Stimulated activated CD8-positive, alpha-beta memory T cell treated with anti-CD3 and anti-CD28 coated beads, Interleukin-7, amount 100 ng/mL, for 48 hours (primary cell): Measurements from ENCODE around the gene FNDC3B.

Experiments used
- DNase-seq, 2 donors: peaks; one replicate each; pipeline ENCODE4 v3.0.0-alpha.2; 2020; ENCODE audit warnings: low read depth in 1 of 2; ENCODE audit errors: extremely low read depth in 1 of 2

Gene FNDC3B

DNA sequence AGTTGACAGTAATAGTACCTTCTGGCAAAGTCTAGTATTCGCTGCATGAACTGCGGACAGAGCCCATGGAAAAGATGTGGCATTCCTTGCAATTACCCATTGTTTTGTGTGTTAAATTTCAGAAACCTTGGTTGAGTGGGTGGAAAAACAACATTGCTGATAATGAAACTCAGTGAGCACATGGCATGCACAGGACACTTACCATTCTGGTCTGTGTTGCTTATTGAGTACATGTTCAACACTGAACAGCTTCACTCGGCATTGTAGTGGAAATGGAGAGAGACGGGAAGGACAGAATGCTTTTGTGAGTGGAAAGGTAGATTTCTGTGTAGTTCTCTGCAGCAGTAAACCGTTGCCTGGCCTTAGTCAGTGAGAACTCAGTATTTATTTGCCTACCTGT lies 165.3 kb downstream of the FNDC3B start:
- DNase-seq = no peak

DNA sequence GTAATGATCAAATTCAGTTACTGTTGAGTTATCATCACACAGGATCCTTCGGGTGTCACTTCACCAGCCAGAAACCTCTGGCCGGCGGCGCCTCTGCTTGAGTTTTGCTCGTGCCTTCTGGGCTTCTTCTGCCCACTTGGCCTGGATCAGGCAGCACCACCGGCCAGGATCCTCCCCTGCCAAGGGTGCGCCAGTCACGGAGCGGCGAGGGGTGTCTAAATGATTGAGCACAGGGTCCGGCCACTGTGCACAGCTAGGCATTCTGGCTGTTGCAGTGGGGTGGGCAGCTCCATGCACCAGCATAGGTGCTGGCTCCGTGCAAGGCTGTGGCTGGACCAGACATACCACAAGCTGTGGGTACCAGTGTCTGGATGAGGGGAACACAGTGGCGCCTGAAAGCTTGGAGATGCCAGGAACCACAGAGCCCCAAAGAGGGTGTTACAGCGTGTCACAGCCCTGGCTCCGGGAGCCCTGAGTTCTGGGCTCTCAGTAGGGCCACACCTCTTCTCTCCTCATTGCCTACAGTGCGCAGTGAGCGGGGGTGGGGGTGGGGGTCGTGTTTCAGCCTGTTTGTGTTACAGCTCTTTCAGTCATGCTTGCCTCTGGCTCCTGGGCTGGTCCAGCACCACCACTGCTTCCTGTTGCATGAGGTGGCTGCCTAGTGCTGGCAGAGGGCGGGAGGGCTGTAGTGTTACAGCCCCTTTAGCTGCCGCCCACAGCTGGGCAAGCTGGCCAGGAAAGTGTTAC lies 169.4 kb downstream of the FNDC3B start:
- DNase-seq = no peak

DNA sequence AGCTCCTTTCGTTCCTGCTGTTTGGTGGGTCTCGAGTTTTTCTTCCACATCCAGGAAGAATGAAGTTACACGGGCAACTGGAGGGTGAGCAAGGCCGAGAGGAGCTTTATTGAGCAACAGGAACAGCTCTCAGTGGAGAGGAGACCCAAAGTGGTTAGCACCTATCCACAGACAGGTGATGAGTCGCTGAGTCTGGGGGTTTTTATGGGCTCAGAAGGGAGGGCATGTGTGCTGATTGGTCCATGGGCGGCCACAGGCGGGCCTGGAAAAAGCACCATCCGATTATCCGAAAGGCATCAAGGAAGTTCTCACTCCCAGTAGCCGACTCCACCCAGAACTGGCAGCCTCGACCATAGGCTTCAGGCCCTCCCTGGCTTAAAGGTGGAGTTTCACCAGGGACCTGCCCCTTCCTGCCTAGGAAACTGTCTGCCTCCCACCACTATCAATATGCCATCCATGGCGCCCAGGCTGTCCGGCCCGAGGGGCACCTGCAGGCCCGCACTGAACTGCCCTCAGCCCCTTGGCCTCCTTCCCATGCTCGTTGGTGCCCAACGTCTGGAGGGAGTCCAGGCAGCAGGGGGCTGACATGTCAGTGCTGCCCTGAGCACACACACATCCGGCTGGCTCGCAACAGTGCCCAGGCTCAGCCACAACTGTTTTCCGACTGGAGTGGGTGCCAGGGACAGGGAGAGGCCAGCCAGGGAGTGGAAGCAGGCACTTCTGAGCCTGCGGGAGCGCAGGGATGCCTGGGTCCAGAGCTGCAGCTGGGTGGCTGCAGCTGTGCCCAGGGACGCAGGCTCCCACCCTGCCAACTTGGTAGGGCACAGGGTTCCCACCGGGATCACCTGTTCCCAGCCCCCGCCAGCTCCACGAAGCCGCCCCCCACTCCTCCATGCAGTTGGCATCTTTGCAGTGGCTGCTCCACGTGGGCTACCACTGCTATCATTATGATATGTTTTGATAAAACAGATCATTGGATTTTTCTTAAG lies 170.2 kb downstream of the FNDC3B start:
- DNase-seq = no peak

DNA sequence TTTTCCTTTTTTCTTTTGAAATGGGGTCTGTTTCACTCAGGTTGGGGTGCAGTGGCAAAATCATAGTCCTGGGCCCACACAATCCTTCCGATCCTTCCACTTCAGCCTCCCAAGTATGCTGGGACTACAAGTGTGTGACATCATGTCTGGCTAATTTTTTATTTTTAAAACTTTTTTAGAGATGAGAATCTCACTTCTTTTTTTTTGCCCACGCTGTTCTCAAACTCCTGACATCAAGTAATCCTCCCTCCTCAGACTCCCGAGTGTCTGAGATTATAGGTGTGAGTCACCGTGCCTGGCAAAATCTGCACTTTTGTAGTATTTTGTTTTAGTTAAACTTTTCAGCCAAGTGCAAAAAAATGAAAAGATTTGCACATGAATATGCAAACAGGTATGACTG lies 171.0 kb downstream of the FNDC3B start:
- no peak for DNase-seq

DNA sequence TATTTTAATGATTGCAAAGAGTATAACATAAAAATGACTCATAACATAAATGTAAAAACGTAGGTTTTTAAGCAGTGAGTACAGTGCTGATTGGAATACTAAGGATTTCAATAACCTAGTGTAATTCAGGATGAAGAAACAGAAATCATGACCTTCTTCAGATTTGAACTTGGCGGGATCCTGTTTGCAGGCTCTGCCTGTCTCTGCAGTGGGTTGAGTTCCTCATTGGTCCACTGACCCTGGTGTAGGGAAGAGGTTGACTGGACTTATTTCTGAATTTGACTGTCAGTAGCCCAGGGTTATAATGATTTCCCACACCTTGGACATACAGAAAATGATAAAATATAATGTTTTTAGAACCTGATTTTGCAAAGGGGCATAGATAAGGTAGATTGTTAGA lies 171.7 kb downstream of the FNDC3B start:
- no peak for DNase-seq

DNA sequence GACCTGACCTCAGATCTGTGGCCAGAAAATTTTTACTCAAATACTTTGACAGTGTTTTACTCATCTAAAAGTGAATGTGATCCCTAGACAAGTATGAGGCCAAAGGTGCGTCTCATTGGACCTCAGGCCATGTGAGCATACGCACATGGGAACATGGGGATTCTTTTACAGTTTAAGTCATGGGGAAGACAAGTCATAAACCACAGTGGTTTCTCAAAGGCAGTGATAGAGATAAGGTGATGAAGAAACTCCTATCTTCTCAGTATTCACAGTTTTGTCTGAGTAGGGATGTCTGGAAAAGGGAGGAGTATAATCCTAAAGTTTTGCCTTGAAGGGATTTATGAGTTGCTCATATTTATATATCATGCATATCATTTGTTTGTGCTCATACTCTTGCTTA lies 173.8 kb downstream of the FNDC3B start:
- peak in 1 of 2 donors; percentile 12 for DNase-seq

DNA sequence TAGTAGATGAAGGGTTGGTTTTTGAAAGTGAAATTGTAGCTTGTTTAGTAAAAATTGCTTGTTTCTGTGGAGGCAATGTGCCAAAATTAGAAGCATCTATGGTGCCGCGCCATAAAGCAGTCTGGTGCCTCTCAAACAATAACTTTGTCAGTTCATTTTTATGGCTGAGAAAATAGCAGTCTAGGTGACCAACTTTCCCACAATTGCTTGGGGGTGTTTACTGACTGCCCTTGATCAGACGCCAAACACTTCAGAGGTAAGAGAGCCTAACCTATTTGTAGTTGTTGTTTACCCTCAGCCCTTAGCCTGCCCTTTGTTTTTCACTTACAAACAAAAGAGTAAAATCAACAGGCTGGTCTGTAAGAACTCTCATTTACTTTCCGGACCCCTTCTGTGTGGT lies 174.5 kb downstream of the FNDC3B start:
- DNase-seq = no peak

DNA sequence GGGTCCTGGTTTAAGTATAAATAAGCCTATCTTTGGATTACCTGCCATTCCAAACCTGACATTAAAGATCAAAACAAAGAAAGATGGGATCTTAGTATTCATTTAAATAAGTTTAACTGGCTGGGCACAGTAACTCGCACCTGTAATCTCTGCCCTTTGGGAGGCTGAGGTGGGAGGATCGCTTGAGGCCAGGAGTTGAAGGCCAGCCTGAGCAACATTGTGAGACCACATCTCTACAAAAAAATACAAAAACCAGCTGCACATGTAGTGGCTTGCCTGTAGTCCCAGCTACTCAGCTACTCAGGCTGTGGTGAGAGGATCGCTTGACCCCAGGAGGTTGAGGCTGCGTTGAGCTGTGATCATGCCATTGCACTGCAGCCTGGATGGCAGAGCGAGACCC lies 176.9 kb downstream of the FNDC3B start:
- no peak for DNase-seq

DNA sequence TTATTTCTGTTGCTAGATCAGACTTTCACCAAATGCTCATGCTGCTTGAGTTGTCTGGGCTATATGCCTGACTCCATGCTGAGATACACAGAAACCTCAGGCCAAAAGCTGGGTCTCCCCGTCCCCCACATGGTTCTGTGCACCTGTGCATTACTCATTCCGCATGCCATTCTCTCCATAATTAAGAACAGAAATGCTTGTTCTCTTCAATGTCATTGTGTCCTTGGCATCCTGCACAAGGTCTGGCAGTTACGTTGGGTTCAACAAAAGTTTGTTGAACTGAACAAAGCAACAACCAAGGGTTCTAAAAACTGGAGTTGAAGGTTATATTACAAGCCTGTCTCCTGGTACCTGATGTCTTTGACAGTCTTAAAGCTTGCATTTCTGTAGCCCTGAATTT lies 177.5 kb downstream of the FNDC3B start:
- DNase-seq = no peak

DNA sequence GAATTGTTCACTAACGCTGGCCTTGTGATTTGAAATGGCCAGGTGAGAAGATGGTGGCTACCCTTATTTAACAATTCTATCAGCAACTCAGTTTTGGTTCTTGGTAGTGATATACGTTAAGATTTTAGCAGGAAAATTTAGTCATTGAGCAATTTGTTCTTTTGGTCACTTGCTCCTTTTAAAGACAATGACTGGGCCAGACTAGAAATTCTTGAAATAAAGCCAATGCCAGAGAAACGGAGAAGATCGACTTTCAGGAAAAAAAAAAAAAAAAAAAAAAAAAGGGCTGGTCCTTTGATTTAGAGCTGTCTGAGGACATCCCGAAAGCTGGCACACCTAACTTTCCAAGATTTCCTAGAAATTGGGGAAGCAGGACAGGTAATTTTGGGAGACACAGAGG lies 178.5 kb downstream of the FNDC3B start:
- no peak for DNase-seq

DNA sequence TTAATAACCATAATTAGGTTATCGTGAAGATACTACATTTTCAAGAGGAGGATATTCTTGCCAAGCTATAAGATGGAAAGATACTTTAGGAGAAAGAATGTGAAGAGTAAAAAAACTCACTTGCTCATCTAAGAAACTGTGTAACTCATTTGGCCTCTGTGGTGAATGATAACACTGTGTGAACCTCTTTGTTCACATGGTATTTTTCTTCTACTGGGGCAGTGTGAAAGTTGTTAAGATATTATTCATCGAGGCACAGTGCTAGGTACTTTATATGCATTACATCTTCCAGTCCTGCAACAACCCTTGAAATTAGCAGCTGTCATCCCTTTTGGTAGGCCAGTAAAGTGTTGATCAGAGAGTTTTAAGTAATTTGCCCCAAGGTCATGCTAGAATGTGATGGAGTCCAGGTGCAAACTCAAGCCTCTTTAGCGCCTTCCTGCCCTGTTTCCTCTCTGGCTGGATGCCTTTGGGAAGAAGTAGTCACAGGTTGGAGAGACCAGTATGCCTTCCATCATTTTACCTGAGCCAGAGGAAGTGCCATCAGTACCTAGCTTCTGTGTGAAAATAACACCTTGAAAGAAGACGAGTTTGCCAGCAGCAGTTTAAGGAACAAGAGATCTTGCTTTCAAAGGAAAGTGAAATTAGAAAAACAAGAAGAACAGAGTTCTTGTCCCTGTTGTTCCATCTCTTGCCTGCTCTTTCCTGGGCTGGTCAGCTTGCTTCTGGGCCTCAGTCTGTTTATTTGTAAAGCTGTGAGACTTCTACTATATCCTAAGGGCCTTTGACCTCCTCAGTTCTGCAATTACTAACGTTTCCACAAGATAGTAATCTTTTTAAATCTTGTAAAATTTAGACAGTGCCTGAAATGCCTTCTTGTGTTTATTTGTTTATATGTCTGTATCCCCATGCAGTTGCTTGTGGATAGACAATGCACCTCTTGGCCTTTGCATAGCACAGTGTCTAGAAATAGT lies 179.3 kb downstream of the FNDC3B start:
- no peak for DNase-seq

DNA sequence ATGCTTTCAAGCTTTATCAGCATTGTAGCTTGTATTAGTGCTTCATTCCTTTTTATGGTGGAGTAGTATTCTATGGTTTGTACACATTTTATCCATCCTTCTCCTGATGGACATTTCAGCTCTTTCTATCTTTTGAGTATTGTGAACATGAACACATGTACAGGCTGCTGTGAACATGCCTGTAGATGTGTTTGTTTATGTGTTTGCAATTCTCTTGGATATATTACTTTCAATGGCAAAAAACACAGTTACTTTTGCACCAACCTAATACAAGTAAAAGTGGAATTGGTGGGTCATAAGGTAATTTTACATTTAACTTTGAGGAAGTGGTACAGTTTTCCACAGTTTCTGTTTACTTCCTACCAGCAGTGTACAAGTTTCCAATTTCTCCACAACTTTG lies 180.4 kb downstream of the FNDC3B start:
- DNase-seq = no peak

DNA sequence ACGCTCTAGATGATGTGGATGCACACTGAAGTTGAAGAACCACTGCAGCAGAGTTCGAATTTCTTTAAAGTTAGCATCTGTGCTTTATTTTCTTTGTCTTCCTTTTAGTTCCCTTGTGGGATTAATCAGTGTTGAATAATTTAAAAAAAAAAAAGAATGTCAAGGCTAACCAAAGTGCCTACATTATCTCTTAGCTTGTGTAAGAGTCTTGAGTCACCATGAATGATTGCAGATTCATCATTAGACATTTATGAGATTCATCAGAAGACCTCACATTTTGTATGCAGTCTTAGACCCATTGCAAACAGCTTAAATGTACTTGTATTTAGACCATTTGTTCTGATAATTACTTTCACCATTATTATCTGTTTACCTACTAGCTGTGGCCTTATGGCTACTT lies 182.2 kb downstream of the FNDC3B start:
- no peak for DNase-seq

DNA sequence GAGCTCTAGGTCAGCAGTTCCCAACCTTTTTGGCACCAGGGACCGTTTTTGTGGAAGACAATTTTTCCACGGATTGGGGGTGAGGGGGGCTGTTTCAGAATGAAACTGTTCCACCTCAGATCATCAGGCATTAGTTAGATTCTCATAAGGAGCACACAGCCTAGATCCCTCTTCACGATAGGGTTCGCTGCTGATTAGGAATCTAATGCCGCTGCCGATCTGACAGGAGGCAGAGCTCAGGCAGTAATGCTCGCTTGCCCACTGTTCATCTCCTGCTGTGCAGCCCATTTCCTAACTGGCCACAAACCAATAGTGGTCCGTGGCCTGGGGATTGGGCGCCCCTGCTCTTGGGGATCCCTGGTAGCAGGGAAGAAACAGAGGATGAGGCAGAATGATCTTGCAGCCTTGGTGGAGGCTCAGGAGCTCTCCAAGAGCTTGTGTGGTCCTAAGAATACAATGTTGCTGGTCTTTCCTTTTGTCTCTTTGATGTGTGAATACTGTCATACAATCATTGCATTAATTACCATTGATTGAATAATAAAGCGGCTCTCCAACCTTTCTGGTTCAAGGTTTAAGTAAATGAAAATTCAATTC lies 183.2 kb downstream of the FNDC3B start:
- no peak for DNase-seq

DNA sequence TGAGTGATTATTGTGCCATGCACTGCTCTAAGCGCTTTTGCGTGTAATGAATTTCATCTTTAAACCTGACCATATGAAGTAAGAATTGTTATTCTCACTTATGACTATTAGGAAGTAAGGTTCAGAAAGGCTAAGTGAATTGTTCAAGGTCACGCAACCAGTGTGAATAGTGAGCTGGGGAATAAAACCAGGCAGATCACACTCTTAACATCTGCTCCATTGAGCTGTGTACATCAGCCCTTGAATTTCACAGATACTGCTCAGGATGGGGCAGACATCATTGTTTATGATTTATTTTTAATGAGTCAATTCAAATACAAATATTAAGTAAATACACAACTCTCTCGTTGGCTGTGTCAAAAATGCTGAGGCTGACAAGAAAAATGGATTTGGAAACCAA lies 184.5 kb downstream of the FNDC3B start:
- no peak for DNase-seq

DNA sequence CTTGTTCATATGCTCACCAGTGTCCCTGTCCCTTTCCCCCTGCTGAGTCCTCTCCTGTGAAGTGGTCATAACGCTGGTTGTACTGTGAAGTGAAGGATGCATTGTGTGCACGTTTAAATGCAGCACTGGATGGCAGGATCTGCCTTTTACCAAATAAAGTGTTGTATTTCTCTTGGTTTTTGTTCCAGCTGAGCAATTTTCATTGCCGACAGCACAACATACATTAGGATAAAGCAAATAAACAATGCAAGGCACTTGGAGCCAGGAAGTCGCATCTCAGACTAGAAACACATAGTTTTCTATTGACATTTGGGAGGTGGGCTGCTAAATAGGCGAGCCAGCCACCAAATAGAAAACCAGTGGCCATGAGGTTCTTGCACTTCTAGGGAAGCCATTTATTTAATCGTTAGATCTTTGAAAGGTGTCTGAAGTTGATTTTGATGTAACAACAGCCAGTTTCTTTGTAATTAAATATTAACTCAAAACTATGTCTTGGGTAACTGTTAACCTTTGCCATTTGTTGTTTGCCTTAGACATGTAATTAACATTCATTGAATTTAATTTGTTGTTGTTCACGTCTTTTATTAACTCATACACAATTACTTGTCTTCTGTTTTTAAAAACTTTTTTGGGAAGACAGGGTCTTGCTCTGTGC lies 185.3 kb downstream of the FNDC3B start:
- DNase-seq = no peak

DNA sequence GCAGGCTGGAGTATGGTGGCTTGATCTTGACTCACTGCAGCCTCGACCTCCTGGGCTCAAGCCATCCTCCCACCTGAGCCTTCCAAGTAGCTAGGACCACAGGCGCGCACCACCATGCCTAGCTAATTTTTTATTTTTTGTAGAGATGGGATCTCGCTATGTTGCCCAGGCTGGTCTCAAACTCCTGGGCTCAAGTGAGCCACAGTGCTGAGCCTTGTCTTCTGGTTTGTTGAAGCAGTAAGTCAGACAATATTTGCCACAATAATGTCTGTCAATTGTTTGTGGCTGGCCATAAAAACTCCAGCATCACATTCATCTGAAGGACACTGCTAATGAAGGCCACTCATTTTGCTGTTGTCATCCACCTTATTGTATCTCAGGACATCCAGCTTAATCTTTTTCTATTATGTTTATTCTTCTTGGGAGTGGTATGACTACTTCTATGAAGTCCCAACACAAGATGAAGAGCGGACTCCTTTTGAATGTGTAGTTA lies 185.9 kb downstream of the FNDC3B start:
- no peak for DNase-seq

DNA sequence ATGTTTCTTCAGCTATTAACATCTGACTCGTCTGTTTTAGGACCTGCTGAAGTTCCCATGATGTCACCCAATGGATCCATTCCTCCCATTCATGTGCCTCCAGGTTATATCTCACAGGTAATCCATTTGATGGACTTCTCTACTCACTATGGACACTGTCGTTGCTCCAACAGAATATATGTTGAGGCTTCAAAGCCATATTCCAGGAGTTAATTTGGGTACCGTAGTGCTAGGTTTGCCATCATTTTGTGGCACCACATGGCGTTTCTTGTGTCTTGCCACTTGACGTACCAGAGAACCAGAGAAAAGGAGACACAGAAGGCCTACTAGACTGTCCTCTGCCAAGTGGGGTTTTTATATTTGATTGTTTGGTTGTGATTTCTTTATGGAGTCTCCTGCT lies 187.5 kb downstream of the FNDC3B start:
- DNase-seq = no peak

DNA sequence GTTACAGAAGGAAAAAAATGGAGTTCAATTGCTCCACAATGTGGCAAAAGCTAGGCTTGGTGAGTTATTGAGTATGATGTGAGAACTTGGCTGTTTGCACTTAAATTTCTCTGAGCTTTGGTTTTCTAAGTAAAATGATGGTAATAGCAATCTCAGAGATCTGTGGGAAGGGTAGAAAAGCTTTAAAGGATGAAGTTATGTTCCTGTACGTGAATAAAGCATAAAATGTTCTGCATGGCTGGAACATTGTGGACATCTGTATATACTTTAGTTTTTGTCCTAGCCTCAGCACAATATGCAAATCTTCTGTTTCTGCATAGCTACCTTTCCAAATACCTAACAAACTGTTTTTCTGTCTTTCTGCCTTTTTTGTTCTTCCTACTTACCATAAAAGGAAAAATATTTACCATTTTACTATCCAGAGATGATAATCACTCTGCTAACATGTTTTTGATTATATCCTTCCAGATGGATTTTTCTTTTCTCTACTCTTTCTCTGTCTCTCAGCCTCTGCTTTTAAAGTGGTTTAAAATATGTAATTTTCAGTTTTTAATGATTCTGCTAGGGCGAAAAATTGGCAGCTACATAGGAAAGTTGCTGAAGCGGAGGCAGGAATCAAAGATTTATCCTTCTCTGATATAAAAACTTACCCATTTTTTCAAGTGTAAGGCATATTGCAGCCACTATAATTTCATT lies 188.1 kb downstream of the FNDC3B start:
- DNase-seq = no peak
